ENCODE results near the gene DOK6.
"Not testable (repeated sequence)": the region's sequence is repeated elsewhere in the genome, so short reads cannot be mapped to it uniquely, and the experiment has no call there.

DOK6 gene

DNA sequence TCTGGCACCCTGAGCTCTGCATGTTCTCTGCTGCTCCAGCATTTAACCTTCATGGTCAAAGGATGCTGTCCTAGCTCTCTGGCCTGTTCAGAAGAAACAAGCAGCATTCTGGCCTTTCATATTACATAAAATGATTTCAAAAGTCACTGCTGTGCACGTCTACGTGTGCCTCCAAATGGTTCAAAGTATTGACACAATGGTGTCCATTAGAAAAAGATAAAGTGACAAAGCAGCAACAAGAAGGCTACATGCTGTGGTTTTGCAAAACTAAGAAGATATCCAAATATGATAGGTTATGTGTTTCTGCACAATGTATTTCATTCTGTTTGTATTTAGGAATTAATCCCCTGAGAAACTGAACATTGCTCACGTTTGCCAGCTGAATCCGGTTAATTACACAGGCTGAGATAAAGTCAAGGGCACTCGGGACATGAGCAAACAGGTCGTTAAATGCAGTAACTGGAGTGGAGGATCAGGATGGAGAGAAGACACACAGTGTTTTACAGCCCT lies 258.5 kb downstream of the DOK6 start:
- in situ Hi-C loops (cut with MboI; ENCODE audit: low sequenced_read_pairs, unreplicated experiment) = no loop called here
- TF ChIP-seq, protein P1, sequence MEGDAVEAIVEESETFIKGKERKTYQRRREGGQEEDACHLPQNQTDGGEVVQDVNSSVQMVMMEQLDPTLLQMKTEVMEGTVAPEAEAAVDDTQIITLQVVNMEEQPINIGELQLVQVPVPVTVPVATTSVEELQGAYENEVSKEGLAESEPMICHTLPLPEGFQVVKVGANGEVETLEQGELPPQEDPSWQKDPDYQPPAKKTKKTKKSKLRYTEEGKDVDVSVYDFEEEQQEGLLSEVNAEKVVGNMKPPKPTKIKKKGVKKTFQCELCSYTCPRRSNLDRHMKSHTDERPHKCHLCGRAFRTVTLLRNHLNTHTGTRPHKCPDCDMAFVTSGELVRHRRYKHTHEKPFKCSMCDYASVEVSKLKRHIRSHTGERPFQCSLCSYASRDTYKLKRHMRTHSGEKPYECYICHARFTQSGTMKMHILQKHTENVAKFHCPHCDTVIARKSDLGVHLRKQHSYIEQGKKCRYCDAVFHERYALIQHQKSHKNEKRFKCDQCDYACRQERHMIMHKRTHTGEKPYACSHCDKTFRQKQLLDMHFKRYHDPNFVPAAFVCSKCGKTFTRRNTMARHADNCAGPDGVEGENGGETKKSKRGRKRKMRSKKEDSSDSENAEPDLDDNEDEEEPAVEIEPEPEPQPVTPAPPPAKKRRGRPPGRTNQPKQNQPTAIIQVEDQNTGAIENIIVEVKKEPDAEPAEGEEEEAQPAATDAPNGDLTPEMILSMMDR (IDR thresholded peaks at IDR 0.05; ENCODE audit: borderline replicate concordance, control extremely low read depth, extremely low read depth, insufficient read depth, missing control alignments) = no peak
- DNase-seq (ENCODE audit: low spot score) = no peak

DNA sequence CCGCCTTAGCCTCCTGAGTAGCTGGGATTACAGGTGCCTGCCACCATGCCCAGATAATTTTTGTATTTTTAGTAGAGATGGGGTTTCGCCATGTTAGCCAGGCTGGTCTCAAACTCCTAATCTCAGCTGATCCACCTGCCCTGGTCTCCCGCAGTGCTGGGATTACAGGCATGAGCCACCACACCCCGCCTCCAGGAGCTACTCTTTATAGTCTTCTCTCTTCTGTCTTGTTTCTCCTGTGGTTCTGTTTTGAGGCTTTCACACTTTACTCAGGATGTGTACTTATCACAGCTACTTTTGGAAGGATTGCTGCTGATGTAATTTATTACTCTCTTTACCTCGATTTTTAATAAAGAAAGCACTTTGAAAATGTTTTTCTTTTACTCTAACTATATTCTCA lies 261.4 kb downstream of the DOK6 start:
- DNase-seq (ENCODE audit: low spot score); in situ Hi-C loops (cut with MboI; ENCODE audit: low sequenced_read_pairs, unreplicated experiment): not testable (repeated sequence)

DNA sequence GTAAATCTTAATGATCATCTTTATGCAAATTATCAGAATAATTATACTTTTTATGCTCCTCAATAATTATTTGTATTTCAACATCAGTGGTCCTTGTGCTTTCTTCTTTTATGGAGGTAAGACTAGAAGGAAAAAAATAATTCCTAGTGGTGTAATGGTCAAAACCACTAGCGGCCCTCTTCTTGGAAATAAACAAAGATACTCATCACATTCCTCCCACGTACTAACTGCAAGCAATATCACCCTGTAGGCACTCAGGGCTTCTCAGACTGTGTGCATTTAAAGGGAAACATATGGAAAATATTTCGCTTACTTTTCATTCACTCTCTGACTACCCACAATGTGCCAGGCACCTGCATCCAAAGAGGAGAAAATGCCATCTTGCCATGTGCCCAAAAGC lies 263.7 kb downstream of the DOK6 start:
- no peak for DNase-seq (ENCODE audit: low spot score)
- TF ChIP-seq, protein P1 (IDR thresholded peaks at IDR 0.05; ENCODE audit: borderline replicate concordance, control extremely low read depth, extremely low read depth, insufficient read depth, missing control alignments) = no peak
- in situ Hi-C loops (cut with MboI; ENCODE audit: low sequenced_read_pairs, unreplicated experiment) = no loop called here

DNA sequence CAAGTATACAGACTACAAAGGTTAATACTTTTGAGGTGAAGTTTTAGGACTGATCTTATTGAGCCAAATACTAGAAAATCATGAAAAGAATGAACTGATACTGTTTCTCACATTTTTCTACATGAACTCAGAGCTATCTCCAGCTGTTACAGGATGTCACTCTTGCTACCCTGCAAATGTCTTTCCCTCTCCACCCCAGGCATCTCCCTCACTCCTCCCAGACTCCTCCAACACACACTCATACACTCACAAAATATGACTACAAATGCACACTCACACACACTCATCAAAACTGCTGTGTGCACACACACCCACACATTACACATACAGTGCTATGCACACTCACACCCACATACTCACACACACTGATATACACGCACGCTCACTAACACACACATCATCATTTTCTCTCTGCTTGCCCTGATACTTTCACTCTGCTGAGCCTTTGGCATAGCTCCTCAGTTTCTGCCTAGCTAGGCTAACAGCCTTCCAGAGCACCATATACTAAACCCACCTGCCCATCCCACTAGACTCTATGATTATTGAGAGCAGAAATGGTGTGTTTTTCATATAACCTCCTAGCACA lies 273.7 kb downstream of the DOK6 start:
- DNase-seq (ENCODE audit: low spot score) = no peak
- in situ Hi-C loops (cut with MboI; ENCODE audit: low sequenced_read_pairs, unreplicated experiment) = no loop called here
- TF ChIP-seq, protein P1 (IDR thresholded peaks at IDR 0.05; ENCODE audit: borderline replicate concordance, control extremely low read depth, extremely low read depth, insufficient read depth, missing control alignments) = no peak

DNA sequence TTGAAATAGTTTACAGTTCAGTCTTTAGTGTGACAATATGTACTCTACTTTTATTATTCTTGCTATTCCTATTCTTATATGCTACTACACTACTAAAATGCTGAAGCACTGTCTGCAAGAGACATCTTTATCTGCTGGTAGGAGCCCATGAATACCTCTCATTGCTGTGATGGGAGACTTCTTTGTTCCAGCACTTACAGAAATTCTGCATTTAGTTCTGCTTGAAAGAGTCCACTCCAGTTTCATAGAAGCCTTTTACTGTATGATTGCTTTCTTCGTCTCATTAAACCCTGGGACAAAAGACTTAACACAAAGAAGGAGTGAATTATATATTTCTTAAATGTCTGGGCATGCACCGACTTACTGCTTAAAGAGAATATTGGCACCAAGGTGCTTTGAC lies 274.3 kb downstream of the DOK6 start:
- in situ Hi-C loops (cut with MboI; ENCODE audit: low sequenced_read_pairs, unreplicated experiment) = no loop called here
- no peak for DNase-seq (ENCODE audit: low spot score)
- TF ChIP-seq, protein P1 (IDR thresholded peaks at IDR 0.05; ENCODE audit: borderline replicate concordance, control extremely low read depth, extremely low read depth, insufficient read depth, missing control alignments) = no peak

DNA sequence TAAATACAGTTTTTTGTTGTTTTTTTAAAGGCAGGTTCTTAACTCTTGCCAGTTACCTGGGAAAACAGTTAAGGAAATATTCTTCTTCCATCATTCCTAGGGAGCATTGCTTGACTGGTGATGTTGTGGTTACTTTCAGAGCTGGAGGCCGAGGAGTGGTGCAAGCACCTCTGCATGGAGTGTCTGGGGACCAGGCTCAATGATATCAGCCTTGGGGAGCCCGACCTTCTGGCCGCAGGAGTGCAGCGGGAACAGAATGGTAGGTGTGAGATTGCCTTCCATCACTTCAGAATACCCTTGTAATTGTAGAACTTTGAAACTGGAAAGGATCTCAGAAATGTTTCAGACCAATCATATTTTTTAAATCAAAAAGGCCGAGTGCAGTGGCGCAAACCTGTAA lies 276.9 kb downstream of the DOK6 start:
- no peak for DNase-seq (ENCODE audit: low spot score)
- in situ Hi-C loops (cut with MboI; ENCODE audit: low sequenced_read_pairs, unreplicated experiment) = no loop called here
- TF ChIP-seq, protein P1 (IDR thresholded peaks at IDR 0.05; ENCODE audit: borderline replicate concordance, control extremely low read depth, extremely low read depth, insufficient read depth, missing control alignments) = no peak

DNA sequence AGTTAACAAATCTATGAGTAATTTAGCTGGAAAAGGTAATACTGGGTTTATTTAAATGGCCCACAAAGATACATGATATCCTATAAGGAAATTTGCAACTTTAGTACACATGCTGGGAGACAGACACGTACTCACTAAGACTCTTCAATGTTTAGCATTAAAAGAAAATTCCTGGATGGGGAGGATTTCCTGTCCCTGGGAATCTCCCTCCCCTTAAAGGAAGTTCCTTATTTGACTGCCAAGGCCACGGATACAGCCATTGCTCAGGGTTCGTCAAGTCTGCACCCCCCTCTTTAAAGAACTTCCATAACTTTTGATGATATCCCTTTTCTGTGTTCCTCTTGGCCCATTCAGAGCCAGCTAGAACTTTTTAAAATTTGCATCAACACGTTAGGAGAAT lies 279.4 kb downstream of the DOK6 start:
- in situ Hi-C loops (cut with MboI; ENCODE audit: low sequenced_read_pairs, unreplicated experiment) = no loop called here
- no peak for DNase-seq (ENCODE audit: low spot score)

More for the DNA sequence above, 279.4 kb downstream of the DOK6 start:
- TF ChIP-seq, protein P1 (IDR thresholded peaks at IDR 0.05; ENCODE audit: borderline replicate concordance, control extremely low read depth, extremely low read depth, insufficient read depth, missing control alignments) = no peak

Data from GM13976 (cell line).